ENCODE measurements around the gene MYH10. TPM values are rescaled to one million over a fixed set of nuclear protein-coding genes. Genes with fewer than 3 reads are reported as not detected.
A peak's percentile ranks its signal among the peaks of the same experiment; 100 is the strongest.

The MYH10 gene
- total RNA-seq, 1 experiment from 2014 or later, result 74.0 TPM

- H3K9me3 ChIP-seq, result no peaks in the 10 kb centered on the region
- H3K36me3 ChIP-seq (ENCODE audit: control insufficient read depth, insufficient read depth, low read length), result no peaks in the 10 kb centered on the region
- ChIA-PET POLR2A (interaction anchor here (0.6 to 1.5 kb wide), 6 partner anchors 16 to 263 kb away, joined by 3 to 7 read pairs (median 4); partner anchors contain the start of gene SLC25A35), CTCF (interaction anchor here (0.6 to 2.1 kb wide), 4 partner anchors 26 to 407 kb away, joined by 3 to 10 read pairs (median 4); no protein-coding TSS in a partner anchor)
- Mint-ChIP-seq H3K9me3 (ENCODE audit: unreplicated experiment) (no peaks in the 10 kb centered on the region), H3K36me3 (ENCODE audit: insufficient read depth, unreplicated experiment) (peaks cover 16% of the 10 kb centered on the region), H3K4me3 (ENCODE audit: unreplicated experiment) (peak overlapping the region; percentile 85), H3K27ac (ENCODE audit: unreplicated experiment) (peak overlapping the region; percentile 86), H3K4me1 (ENCODE audit: low read depth, unreplicated experiment) (no peaks in the 10 kb centered on the region), H3K27me3 (ENCODE audit: insufficient read depth, unreplicated experiment) (no peaks in the 10 kb centered on the region)
- TF ChIP-seq CTCF (IDR thresholded peaks at IDR 0.05; ENCODE audit: insufficient read depth in 1 of 2, low read depth in 1 of 2, low read length in 1 of 2, severe bottlenecking in 1 of 2, unreplicated experiment in 1 of 2), result no peak
- DNase-seq, result peak; percentile 41 to 44
- H3K27me3 ChIP-seq (replicated peaks; ENCODE audit: control insufficient read depth, insufficient read depth, low read length), result no peaks in the 10 kb centered on the region
- no peaks in the 10 kb centered on the region for H3K4me1 ChIP-seq
- intact Hi-C loops (cut with micrococcal nuclease; ENCODE audit: unreplicated experiment), result no loop called here
- BruUV-seq (replicated peaks), result no TSS peak
- H3K4me3 ChIP-seq (ENCODE audit: low read depth, low read length), result peak overlapping the region; percentile 84
Measured at GRCh38 chr17:8436169-8436843, 194.2 kb downstream of the MYH10 start.

GRCh38 chr17:8435245-8436168 is 195.0 kb downstream of the MYH10 start, which contains the start of gene NDEL1:
TSS of gene NDEL1 (plus strand) at chr17:8435884. CDS start at chr17:8444272, 8,388 bp downstream.
- BruUV-seq (replicated peaks), result TSS peak; percentile 97
- DNase-seq, result peak; percentile 94 to 95
- POLR2A ChIA-PET, result interaction anchor here (0.6 to 1.5 kb wide), 6 partner anchors 16 to 262 kb away, joined by 3 to 7 read pairs (median 4); partner anchors contain the start of gene SLC25A35
- peak within 1 kb of the TSS; percentile 86 for H3K27ac Mint-ChIP-seq (ENCODE audit: unreplicated experiment)
- intact Hi-C loops (cut with micrococcal nuclease; ENCODE audit: unreplicated experiment), result no loop called here
- H3K27me3 ChIP-seq (replicated peaks; ENCODE audit: control insufficient read depth, insufficient read depth, low read length), result no peaks in the 10 kb centered on the region
- peak within 1 kb of the TSS; percentile 84 for H3K4me3 ChIP-seq (ENCODE audit: low read depth, low read length)
- no peaks in the 10 kb centered on the region for H3K36me3 ChIP-seq (ENCODE audit: control insufficient read depth, insufficient read depth, low read length)
- CTCF ChIA-PET, result interaction anchor here (1.2 to 2.1 kb wide), 2 partner anchors 25 to 52 kb away, joined by 3 to 10 read pairs; no protein-coding TSS in a partner anchor
- H3K9me3 ChIP-seq, result no peaks in the 10 kb centered on the region
- peak within 1 kb of the TSS; percentile 85 for H3K4me3 Mint-ChIP-seq (ENCODE audit: unreplicated experiment)
- no peaks in the 10 kb centered on the region for H3K27me3 Mint-ChIP-seq (ENCODE audit: insufficient read depth, unreplicated experiment)
- no peaks in the 10 kb centered on the region for H3K9me3 Mint-ChIP-seq (ENCODE audit: unreplicated experiment)
- H3K4me1 Mint-ChIP-seq (ENCODE audit: low read depth, unreplicated experiment), result no peaks in the 10 kb centered on the region
- no peak for TF ChIP-seq CTCF (IDR thresholded peaks at IDR 0.05; ENCODE audit: insufficient read depth in 1 of 2, low read depth in 1 of 2, low read length in 1 of 2, severe bottlenecking in 1 of 2, unreplicated experiment in 1 of 2)
- H3K4me1 ChIP-seq, result no peaks in the 10 kb centered on the region
- H3K36me3 Mint-ChIP-seq (ENCODE audit: insufficient read depth, unreplicated experiment), result peaks cover 8% of the 10 kb centered on the region

DNA sequence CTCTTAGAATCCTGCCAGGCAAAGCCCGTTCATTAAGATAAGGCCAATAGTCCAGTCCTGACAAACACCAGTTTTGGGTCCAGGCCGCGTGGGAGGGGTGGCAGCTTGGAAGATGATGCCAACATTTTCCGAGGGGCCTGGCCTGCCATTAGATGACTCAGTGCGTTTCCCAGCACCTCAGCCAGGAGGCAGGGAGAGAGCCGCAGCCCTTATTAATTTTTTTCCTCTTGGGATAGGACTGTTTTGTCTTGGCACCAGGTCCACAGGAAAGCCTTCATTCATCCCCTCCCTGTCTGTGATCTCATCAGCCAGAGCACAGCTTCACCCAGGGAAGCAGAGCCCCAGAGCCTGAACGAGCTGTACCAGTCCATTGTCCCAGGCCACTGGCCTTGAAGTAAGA is 199.6 kb downstream of the MYH10 start:
- Histone ChIP-seq H3K4me1 (no peaks in the 10 kb centered on the region), H3K9me3 (no peaks in the 10 kb centered on the region), H3K36me3 (ENCODE audit: control insufficient read depth, insufficient read depth, low read length) (no peaks in the 10 kb centered on the region), H3K27me3 (replicated peaks; ENCODE audit: control insufficient read depth, insufficient read depth, low read length) (no peaks in the 10 kb centered on the region), H3K4me3 (ENCODE audit: low read depth, low read length) (no peak overlapping the region)
- H3K27me3 Mint-ChIP-seq (ENCODE audit: insufficient read depth, unreplicated experiment), result no peaks in the 10 kb centered on the region
- ChIA-PET CTCF (no interaction called here), POLR2A (no interaction called here)
- H3K27ac Mint-ChIP-seq (ENCODE audit: unreplicated experiment), result no peak overlapping the region
- no peaks in the 10 kb centered on the region for H3K36me3 Mint-ChIP-seq (ENCODE audit: insufficient read depth, unreplicated experiment)
- intact Hi-C loops (cut with micrococcal nuclease; ENCODE audit: unreplicated experiment), result no loop called here
- no peaks in the 10 kb centered on the region for H3K9me3 Mint-ChIP-seq (ENCODE audit: unreplicated experiment)
- BruUV-seq (replicated peaks), result no TSS peak
- H3K4me3 Mint-ChIP-seq (ENCODE audit: unreplicated experiment), result no peak overlapping the region
- no peak for DNase-seq
- TF ChIP-seq CTCF (IDR thresholded peaks at IDR 0.05; ENCODE audit: insufficient read depth in 1 of 2, low read depth in 1 of 2, low read length in 1 of 2, severe bottlenecking in 1 of 2, unreplicated experiment in 1 of 2), result no peak
- no peaks in the 10 kb centered on the region for H3K4me1 Mint-ChIP-seq (ENCODE audit: low read depth, unreplicated experiment)
